ENCODE measurements around the gene CD84. TPM values are rescaled to one million over a fixed set of nuclear protein-coding genes. Genes with fewer than 3 reads are reported as not detected.
"Not testable (repeated sequence)": the region's sequence is repeated elsewhere in the genome, so short reads cannot be mapped to it uniquely, and the experiment has no call there.

Gene CD84
- total RNA-seq, 2 donors from 2014 or later = 66.2 to 71.6 TPM

DNA sequence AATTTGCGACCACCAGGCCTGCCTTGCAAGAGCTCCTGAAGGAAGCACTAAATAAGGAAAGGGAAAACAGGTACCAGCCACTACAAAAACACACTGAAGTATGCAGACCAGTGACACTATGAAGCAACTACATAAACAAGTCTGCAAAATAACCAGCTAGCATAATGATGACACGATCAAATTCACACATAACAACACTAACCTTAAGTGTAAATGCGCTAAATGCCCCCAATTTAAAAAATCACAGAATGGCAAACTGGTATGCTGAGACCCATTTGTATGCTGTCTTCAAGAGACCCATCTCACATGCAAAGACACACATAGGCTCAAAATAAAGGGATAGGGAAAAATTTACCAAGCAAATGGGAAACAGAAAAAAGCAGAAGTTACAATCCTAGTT is 19.9 kb downstream of the CD84 start:
- Mint-ChIP-seq H3K4me1 (peaks cover 42% of the 10 kb centered on the region), H3K27ac (peak overlapping the region; percentile 98), H3K4me3 (peak overlapping the region; percentile 90), H3K36me3 (ENCODE audit: low read depth) (peaks cover 13% of the 10 kb centered on the region)
- ATAC-seq; H3K27me3 Mint-ChIP-seq; DNase-seq; H3K9me3 ChIP-seq (ENCODE audit: control insufficient read depth, low read length, poor library complexity, severe bottlenecking): not testable (repeated sequence)

DNA sequence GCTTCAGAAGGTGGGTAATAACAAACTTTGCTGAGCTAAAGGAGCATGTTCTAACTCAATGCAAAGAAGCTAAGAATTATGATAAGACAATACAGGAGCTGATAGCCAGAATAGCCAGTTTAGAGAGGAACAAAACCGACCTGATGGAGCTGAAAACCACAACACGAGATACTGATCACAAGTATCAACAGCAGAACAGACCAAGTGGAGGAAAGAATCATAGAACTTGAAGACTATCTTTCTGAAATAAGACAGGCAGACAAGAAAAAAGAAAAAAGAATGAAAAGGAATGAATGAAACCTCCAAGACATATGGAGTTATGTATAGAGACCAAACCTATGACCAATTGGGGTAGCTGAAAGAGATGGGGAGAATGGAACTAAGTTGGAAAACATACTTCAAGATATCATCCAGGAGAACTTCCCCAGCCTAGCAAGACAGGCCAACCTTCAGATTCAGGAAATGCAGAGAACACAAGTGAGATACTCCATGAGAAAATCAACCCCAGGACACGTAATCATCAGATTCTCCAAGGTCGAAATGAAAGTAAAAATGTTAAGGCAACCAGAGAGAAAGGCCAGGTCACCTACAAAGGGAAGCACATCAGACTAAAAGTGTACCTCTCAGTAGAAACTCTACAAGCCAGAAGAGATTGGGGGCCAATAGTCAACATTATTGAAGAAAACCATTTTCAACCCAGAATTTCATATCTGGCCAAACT is 20.5 kb downstream of the CD84 start:
- peak overlapping the region; percentile 90 for H3K4me3 Mint-ChIP-seq
- H3K9me3 ChIP-seq (ENCODE audit: control insufficient read depth, low read length, poor library complexity, severe bottlenecking) = peaks cover 4% of the 10 kb centered on the region
- peaks cover 13% of the 10 kb centered on the region for H3K36me3 Mint-ChIP-seq (ENCODE audit: low read depth)
- no peaks in the 10 kb centered on the region for H3K27me3 Mint-ChIP-seq
- H3K27ac Mint-ChIP-seq = peak overlapping the region; percentile 98
- peaks cover 41% of the 10 kb centered on the region for H3K4me1 Mint-ChIP-seq
- ATAC-seq = peak; percentile 35
- no peak for DNase-seq

DNA sequence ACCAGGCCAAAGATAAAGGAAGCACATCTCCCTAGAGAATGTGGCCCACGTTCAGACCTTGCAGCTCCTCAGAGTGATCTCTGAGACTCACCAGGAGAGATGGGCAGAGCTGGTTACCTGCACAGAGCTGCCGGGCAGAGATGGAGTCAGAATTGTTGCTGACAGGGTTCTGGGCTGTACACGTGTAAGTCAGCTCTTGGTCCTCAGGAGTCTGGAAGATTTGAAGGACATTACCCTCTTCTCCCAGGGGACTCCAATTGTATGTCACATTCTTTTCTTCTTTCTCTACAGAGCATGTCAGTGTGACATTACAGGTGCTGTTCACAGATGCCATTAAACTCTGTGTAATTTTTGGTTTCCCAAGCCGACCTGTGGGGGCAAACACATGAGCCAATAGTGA is 25.5 kb downstream of the CD84 start:
- H3K9me3 ChIP-seq (ENCODE audit: control insufficient read depth, low read length, poor library complexity, severe bottlenecking) = no peaks in the 10 kb centered on the region
- DNase-seq = no peak
- Mint-ChIP-seq H3K4me3 (peak overlapping the region; percentile 36), H3K4me1 (peaks cover 29% of the 10 kb centered on the region), H3K27me3 (no peaks in the 10 kb centered on the region), H3K27ac (no peak overlapping the region), H3K36me3 (ENCODE audit: low read depth) (peaks cover 16% of the 10 kb centered on the region)
- no peak for ATAC-seq

DNA sequence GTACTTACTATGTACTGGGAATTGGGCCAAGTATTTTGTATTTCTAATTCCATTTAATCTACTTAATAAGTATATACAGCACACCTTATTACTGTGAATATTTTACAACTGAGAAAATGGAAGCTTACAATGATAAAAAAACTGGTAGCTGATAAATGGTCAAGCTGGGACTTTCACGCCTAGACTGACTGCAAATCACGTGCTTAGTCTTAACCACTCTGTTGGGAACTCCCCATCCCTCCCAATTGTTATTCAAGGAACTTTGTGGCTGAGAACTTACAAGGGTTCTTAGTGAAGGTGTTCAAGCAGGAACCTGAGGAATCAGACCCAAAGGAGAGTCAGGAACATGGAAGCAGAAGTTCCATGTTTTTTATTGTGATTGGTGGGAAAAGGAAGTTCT is 26.9 kb downstream of the CD84 start:
- H3K27ac Mint-ChIP-seq = peak overlapping the region; percentile 70
- no peaks in the 10 kb centered on the region for H3K27me3 Mint-ChIP-seq
- DNase-seq (no peak), ATAC-seq (no peak)
- H3K36me3 Mint-ChIP-seq (ENCODE audit: low read depth) = peaks cover 17% of the 10 kb centered on the region
- no peak overlapping the region for H3K4me3 Mint-ChIP-seq
- H3K9me3 ChIP-seq (ENCODE audit: control insufficient read depth, low read length, poor library complexity, severe bottlenecking) = no peaks in the 10 kb centered on the region
- peaks cover 23% of the 10 kb centered on the region for H3K4me1 Mint-ChIP-seq

DNA sequence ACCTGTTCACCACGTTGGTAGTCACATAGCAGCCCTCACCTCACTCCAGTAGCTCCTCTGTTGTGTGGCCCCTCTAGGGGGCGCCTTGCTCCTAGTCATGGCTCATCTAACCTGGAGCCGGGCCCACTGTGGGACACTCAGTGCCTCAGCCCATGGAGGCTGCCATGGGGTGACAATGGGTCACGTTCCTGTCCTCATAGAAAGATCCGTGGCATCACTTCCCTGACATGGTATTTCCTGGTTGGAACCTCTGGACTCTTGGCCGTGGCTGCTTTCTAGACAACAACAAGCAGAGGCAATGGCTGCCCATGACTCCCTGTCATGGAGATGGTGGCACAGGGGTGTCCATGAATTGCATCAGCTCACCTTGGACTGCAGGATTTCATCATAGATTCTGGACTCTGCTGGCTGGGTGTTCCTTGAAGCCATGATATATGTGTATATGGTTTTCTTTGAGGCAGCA is 28.7 kb downstream of the CD84 start:
- Mint-ChIP-seq H3K4me1 (peaks cover 23% of the 10 kb centered on the region), H3K27me3 (no peaks in the 10 kb centered on the region), H3K27ac (no peak overlapping the region), H3K4me3 (no peak overlapping the region), H3K36me3 (ENCODE audit: low read depth) (peaks cover 19% of the 10 kb centered on the region)
- DNase-seq (peak in 2 of 3 donors; percentile 21 to 43), ATAC-seq (peak; percentile 80)
- no peaks in the 10 kb centered on the region for H3K9me3 ChIP-seq (ENCODE audit: control insufficient read depth, low read length, poor library complexity, severe bottlenecking)

DNA sequence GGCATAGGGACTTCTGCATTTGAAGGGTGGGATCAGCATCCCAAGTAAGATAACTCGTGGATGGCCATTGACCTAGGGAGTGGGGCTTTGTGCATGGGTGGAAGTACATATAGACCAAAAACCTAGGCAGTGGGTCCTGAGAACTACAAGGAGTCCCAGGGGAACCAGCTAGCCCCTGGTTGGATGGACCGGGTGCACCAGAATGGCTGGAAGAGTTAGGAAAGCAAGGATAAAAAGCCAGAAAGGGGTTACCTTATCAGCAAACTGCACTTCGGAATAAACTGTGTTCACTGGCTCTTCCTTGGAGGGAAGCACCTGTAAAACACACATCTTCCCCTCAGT is 29.7 kb downstream of the CD84 start:
- no peak for ATAC-seq
- H3K27me3 Mint-ChIP-seq = no peaks in the 10 kb centered on the region
- no peak for DNase-seq
- H3K36me3 Mint-ChIP-seq (ENCODE audit: low read depth) = peaks cover 19% of the 10 kb centered on the region
- peaks cover 28% of the 10 kb centered on the region for H3K4me1 Mint-ChIP-seq
- no peak overlapping the region for H3K27ac Mint-ChIP-seq
- H3K9me3 ChIP-seq (ENCODE audit: control insufficient read depth, low read length, poor library complexity, severe bottlenecking) = no peaks in the 10 kb centered on the region
- no peak overlapping the region for H3K4me3 Mint-ChIP-seq

DNA sequence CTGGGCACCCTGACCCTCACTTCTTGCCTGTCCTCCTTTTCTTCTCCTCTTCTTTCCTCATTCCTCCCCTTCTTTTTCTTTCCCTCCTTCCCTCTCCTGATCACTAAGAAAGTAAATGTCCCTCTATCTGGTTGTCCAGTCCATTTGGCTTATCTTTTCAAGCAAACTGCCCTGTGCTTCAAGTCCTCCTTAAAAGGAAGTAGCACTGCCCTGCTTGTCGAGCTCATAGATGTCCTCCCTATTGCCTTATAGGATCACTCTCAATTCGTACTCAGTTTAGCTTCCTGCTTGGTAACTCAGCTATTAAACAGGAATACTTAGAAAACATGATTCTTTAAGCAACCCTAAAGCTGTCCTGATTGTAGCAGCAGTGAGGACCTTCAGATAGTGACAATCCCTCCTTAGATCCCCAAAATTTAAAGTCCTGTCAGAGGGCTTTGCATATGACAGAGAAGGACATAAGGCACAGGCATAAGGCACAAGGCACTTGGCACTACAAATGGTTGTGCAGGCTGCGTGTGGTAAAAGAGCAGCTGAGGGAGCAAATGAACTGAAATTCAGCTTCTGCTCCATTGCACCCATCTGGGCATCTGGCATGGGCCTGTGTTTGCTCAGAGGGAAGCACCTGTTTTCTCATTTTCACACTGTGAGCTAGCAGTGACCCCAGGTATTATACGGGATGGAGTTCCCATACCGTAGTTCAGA is 30.2 kb downstream of the CD84 start:
- Mint-ChIP-seq H3K27me3 (no peaks in the 10 kb centered on the region), H3K27ac (peak overlapping the region; percentile 70), H3K36me3 (ENCODE audit: low read depth) (peaks cover 19% of the 10 kb centered on the region), H3K4me3 (no peak overlapping the region), H3K4me1 (peaks cover 29% of the 10 kb centered on the region)
- DNase-seq = no peak
- no peaks in the 10 kb centered on the region for H3K9me3 ChIP-seq (ENCODE audit: control insufficient read depth, low read length, poor library complexity, severe bottlenecking)
- ATAC-seq = peak; percentile 22

DNA sequence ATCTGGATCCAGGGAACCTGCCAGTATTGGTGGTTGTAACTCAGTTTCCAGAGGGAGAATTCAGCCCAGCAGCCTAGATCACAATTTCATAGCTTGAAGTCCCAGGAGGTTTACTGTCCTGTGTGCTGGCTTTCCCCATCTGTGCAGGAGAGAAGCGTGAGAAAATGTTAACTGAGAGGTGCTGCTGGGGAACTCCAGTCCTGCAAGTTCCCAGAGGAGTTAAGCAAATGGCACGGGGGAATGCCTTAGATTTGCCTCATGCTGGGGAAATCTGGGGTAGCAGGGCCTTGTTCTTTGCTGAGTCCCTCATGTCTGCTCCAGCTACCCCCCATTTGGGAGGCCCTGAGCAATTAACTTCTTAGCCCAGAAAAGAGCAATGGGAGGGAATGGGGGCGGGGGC is 31.1 kb downstream of the CD84 start:
- no peak for DNase-seq
- H3K27me3 Mint-ChIP-seq = no peaks in the 10 kb centered on the region
- H3K27ac Mint-ChIP-seq = peak overlapping the region; percentile 70
- H3K4me3 Mint-ChIP-seq = no peak overlapping the region
- H3K9me3 ChIP-seq (ENCODE audit: control insufficient read depth, low read length, poor library complexity, severe bottlenecking) = no peaks in the 10 kb centered on the region
- H3K4me1 Mint-ChIP-seq = peaks cover 29% of the 10 kb centered on the region
- peaks cover 14% of the 10 kb centered on the region for H3K36me3 Mint-ChIP-seq (ENCODE audit: low read depth)
- no peak for ATAC-seq

DNA sequence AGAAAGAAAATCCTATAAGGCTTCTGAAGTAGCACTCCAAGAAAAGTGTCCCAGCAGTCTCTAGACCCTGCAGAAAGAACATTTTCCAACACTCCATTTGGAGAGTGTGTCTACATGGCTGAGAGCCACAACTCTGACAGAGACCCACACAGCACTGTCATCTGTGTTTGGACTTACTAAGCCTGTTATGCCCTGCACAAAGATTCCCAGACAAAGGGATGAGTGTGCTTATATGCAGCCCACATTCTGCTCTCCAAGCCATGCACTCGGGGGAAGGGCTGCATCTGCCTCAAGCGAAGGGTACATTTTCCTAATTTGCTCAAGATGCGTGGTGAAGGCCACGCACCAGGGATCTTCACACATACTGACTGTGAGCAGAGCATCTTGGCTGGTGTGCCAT is 31.9 kb downstream of the CD84 start:
- Mint-ChIP-seq H3K4me1 (peaks cover 31% of the 10 kb centered on the region), H3K36me3 (ENCODE audit: low read depth) (peaks cover 8% of the 10 kb centered on the region), H3K27ac (no peak overlapping the region), H3K4me3 (no peak overlapping the region), H3K27me3 (no peaks in the 10 kb centered on the region)
- ATAC-seq (no peak), DNase-seq (no peak)
- H3K9me3 ChIP-seq (ENCODE audit: control insufficient read depth, low read length, poor library complexity, severe bottlenecking) = no peaks in the 10 kb centered on the region

DNA sequence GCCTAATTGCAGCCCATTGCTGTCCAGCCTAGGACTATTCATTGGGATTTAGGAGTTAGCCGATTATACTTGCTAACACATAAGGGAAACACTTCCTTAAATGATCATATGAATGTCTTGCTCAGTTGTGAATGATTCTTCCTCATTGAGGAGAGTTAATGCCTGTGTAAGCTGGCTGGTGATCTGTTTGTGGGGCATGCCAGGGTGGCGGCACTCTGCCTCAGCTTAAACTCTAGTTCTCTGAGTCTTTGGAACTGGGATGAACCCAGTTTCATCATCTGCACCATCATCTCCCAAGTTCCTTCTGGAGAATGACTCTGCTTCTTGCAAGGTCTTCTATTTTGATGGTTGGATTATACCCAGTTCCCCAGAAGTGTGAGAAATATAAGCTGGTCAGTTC is 32.4 kb downstream of the CD84 start:
- no peaks in the 10 kb centered on the region for H3K9me3 ChIP-seq (ENCODE audit: control insufficient read depth, low read length, poor library complexity, severe bottlenecking)
- DNase-seq (no peak), ATAC-seq (no peak)
- Mint-ChIP-seq H3K27ac (peak overlapping the region; percentile 70), H3K27me3 (no peaks in the 10 kb centered on the region), H3K36me3 (ENCODE audit: low read depth) (peaks cover 8% of the 10 kb centered on the region), H3K4me3 (no peak overlapping the region), H3K4me1 (peaks cover 32% of the 10 kb centered on the region)

DNA sequence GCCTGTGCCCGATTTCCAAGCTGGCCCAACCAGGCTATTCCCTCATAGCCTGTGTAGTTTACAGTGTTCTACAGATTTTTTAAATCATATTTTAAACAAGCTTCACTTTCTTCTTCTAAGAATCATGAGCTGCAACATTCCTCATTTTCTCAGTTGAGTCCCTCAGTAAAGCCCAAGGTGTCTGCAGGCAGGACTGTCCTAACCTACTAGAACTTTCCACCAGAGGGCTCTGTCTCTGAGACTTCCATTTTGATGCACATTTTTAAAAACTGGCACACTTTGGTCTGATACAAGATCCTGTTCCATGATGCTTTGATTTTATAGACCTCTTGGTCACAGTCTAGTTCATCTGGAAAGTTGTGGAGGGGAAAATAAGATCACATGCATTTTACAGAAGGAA is 34.6 kb downstream of the CD84 start:
- H3K36me3 Mint-ChIP-seq (ENCODE audit: low read depth) = peaks cover 8% of the 10 kb centered on the region
- H3K27ac Mint-ChIP-seq = peak overlapping the region; percentile 84
- H3K9me3 ChIP-seq (ENCODE audit: control insufficient read depth, low read length, poor library complexity, severe bottlenecking) = no peaks in the 10 kb centered on the region
- ATAC-seq = peak; percentile 49
- H3K4me1 Mint-ChIP-seq = peaks cover 48% of the 10 kb centered on the region
- H3K27me3 Mint-ChIP-seq = no peaks in the 10 kb centered on the region
- no peak for DNase-seq
- H3K4me3 Mint-ChIP-seq = no peak overlapping the region

DNA sequence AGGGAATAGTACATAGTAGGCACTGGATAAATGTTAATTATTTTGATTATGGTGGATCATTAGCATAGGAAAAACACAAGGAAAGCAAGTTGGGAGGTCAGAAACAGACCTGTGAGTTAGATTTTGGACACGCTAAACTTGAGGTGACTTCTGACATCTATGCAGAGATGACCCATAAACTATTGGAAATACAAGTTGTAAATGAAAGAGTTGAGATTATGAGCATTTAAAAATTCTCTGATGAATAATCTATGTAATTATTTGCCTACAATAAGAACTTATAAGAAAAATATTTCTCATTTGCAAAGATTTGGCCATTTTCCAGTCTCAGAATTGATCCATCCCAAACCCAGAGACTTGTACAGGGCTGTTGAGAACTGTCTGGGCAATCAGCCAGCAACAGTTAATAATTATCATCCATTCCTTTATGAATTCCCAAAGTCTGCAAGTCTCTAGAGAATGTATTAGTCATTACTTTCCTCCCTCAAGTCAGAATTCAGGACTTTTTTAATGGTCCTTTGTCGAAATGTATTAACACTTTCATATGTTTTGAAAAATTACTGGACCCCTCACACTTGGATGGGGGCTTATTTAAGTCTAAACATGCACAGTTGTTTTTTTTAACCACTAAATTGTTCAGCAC is 36.9 kb downstream of the CD84 start:
- Mint-ChIP-seq H3K27ac (peak overlapping the region; percentile 98), H3K4me1 (peaks cover 53% of the 10 kb centered on the region), H3K4me3 (peak overlapping the region; percentile 71)

DNA sequence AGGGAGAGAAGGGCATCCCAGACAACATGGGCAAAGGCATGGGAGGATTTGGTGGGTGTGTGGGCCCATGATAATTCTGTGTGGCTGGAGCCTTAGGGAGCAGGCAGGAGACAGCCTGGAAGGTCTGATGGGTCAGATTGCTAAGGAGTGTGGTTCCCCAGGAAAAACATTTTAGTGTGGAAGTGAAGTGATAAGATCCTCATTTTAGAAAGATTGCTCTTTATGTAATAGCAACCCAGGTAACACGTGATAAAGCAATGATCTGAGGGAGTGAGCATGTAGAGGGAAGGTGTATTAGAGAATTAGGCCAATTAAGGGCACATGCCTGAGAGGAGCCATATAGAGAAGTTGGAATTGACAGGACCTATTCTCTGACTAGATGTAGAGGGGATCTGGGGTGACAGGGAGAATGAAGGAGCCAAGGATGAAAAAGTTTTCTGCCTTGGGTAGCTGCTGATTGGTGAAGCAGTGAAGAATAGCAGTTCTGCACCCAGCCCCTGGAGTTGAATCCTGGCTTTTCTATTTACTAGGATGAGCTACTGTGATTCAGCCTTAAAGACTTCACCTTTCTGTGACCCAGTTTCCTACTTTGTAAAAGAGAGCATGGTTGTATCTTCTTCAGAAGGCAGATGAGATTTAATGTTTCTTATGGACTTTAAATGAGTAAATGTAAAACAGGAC is 37.5 kb downstream of the CD84 start:
- H3K4me1 Mint-ChIP-seq = peaks cover 53% of the 10 kb centered on the region
- no peak for ATAC-seq
- H3K27ac Mint-ChIP-seq = peak overlapping the region; percentile 98
- no peak for DNase-seq
- H3K27me3 Mint-ChIP-seq = no peaks in the 10 kb centered on the region
- H3K4me3 Mint-ChIP-seq = peak overlapping the region; percentile 71
- peaks cover 2% of the 10 kb centered on the region for H3K36me3 Mint-ChIP-seq (ENCODE audit: low read depth)
- no peaks in the 10 kb centered on the region for H3K9me3 ChIP-seq (ENCODE audit: control insufficient read depth, low read length, poor library complexity, severe bottlenecking)

More for the DNA sequence above, 36.9 kb downstream of the CD84 start:
- ATAC-seq (no peak), DNase-seq (no peak)
- no peaks in the 10 kb centered on the region for H3K27me3 Mint-ChIP-seq
- H3K9me3 ChIP-seq (ENCODE audit: control insufficient read depth, low read length, poor library complexity, severe bottlenecking) = no peaks in the 10 kb centered on the region
- peaks cover 5% of the 10 kb centered on the region for H3K36me3 Mint-ChIP-seq (ENCODE audit: low read depth)
